GM21619 (cell line): ENCODE data around the gene RTN4RL1.
"Not testable (repeated sequence)": the region's sequence is repeated elsewhere in the genome, so short reads cannot be mapped to it uniquely, and the experiment has no call there.

Source experiments
- ATAC-seq: cut with Tn5 transposase; IDR thresholded peaks from one replicate; pipeline ENCODE4 v1.9.1; 2021; ENCODE audit not compliant: unreplicated experiment

The RTN4RL1 gene

GRCh38 chr17:2025622-2026309 is 632 bp upstream of the RTN4RL1 start:
- no peak for ATAC-seq

DNA sequence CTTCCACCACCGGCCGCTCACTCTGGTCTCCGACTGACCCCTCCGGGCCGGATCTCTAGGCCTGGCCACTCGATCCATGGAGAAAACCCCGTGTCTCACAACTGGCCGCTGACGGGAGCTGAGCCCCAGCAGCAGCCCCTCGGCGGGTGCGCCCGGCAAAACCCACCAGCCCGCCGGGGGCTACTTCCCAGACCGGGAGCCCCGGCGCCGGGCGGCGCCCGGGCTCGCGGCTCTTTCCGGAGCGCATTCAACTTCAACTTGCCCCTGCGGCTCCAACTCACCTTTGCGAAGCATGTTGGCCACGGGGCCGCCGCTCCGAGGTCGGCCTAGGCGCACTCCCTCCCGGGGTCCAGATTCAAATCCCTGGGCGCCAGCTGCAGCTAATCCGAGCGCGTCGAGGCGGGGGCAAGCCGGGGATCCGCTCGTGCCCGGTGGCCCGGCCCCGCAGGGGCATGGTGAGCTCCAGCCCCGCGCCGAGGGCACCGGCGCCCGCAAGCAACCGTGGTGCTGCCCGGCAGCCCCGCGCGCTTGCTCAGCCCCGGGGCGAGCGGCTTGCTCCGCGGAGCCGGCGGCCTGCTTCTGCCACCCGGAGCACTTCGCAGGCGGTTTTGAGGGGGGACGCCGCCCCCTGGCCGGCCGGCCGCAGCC is 438 bp downstream of the RTN4RL1 start:
- ATAC-seq = no peak

DNA sequence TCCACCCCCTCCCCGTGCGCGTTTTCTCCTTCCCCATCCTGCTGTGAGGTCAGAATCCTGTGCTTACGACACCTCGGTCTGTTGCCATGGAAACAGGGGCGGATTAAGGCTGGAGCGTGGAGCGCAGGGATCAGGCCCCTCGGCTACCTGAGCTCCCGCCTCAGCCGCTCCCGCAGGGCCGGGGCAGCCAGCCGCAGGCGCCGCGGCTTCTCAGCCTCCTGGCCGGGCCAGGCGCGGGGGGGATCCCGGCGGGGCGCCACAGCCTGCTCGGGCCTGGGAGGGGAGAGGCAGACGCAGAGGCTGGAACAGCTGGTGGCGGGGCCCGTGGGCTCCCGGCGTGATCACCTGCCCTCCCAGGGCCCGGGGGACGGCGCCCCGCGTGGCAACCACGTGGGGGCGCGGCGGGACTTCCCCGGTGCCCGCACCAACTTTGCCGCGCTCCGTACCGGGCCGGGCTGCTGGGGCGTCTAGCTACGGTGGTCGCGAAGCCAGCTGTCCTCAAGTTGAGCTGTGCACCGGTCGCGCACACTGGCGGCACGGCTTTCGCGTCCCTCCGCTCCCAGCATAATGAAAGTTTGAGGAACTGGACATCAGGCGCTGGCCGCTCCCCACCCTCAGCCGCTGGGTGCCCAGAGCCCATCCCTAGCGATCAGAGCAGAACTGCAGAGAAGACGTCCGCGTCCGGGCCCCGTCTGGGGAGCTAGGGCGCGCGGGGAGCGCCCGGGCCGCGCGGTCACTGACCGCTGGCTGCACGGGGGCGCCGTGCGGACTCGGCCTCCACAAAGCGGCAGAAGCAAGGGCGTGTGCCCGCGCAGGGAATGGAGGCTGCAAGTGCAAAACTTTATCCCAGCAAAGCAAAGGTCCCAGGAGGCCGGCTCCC is 1.2 kb downstream of the RTN4RL1 start:
- ATAC-seq = no peak

DNA sequence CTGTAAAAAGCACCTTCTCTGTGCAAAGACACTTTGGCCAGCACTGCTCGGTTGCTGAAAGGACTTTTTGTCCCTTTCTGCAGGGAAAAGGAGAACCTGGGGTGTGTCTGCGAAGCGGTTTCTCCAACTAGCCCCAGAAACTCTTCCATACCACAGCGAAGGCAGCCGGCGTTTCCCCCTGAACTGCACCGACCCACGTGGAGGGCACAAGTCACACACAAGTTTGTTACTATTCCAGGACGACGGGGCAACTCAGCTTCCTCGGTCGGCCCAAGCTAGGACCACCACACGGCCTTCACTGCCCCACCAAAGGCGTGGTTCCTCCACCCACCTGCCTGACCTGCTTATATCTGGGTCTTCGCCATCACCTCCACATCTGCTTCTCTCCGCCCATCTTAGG is 1.9 kb downstream of the RTN4RL1 start:
- ATAC-seq = no peak

DNA sequence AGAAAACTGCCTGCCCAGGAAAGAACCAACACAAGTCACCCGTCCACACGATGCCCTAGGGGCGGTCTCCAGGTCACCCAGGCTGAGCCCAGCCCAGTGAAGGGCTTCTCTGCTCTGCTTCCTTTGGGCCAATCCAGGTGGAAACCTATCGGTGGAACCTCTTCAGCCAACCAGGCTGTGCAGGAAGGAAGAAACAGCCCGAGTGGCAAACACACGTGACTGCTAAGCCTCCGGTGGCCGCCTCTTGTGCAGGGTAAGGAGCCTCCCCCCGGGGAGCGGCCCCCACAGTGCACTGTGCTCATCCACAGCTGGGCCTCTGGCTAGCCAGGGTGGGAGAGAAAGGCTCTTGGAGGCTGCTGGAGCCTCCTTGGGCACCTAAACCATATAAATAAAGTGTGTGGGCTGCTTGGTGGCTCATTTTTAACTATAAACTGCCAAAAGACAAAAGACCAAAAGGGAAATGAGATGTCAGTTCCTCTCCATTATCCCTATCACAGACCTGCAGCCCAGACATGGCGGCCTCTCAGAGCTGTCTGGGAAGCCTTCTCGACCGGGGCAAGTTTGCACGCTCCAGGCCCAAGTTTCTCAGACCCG is 2.4 kb downstream of the RTN4RL1 start:
- no peak for ATAC-seq

DNA sequence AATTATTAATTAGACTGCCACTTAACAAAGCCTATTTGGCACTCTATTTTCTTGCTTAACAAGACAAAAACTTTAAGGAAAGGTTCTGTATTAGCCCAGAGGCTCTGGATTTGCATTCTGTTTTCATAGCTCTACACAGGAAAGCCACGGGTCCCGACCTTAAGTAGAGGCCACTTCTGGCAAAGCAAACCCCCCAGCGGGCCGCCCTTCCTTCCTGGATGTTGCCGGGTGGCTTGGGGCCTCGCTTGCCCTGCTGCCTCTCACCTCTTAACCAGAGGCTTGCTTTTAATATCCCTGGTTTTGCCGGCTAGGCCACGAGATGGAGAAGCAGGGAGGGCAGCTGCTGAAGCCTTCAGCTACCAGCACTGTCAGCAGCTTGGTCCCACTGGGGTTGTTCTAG is 4.4 kb downstream of the RTN4RL1 start:
- ATAC-seq = no peak

GRCh38 chr17:2019723-2020122 is 5.4 kb downstream of the RTN4RL1 start:
- ATAC-seq = no peak

- no peak for ATAC-seq
Measured at GRCh38 chr17:2018716-2019510, 6.2 kb downstream of the RTN4RL1 start.

DNA sequence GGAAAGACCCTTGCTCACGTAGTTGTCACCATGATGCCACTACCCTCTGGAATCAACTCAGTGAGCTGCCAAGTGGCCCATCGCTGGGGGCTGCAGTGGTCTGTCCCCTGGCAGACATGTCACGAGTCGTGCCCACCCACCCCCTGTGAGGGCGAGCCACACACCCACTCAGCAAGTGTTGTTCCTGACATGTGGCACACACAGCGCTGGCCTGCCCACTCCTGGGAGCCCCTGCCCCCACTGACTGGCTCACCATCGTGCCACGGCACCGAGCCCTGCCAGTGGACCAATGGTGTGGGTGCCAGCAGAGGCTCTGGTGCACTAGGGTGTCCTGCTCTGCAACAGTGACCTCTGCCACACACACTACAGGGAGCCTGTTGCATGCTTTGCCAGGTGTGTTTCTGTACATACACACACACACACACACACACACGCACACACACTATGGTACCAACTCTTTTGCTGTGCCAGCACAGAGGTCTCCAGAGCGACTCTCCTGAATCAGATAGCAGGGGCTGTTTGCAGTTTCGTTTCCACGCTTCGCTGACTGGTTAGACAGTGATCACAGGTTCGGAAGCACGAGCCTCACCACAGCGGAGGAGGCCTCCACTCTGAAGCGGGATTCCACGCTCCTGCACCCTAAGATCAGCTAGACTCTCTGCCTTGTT is 7.7 kb downstream of the RTN4RL1 start:
- ATAC-seq = no peak

- no peak for ATAC-seq
Measured at GRCh38 chr17:2016494-2016893, 8.6 kb downstream of the RTN4RL1 start.

DNA sequence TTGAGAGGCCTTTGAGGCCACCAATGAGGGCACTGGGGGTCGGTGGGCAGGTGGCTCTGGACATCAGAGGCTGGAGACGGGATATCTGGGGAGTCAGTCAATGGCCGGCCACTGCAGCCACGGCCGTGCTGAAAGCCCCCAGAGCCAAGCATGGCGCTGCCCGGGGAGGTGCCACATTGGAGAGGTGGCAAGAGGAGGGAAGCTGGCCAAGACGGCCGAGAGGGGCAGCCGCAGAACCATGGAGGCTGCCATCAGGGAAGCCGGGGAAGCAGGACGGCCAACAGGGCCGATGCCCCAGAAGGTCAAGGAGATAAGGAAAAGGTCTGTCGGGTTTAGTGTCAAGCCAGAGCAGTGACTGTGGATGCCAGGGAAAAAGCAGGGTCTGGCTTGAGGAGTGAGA is 9.8 kb downstream of the RTN4RL1 start:
- no peak for ATAC-seq

DNA sequence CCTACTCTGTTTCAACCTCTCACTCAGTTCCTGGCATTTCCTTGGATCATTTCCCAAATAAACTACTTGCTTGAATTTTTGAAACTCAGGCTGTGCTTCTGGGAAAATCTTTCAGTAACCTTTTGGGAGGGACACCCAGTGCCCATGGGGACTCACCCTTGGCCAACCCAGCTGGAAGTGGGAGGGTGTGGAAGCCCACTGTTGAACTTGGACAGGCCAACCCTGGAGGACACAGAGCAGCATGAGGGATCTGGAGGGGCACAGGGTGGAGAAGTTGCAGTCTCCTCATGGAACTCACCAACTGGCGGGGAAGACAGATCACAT is 11.2 kb downstream of the RTN4RL1 start:
- ATAC-seq = no peak

DNA sequence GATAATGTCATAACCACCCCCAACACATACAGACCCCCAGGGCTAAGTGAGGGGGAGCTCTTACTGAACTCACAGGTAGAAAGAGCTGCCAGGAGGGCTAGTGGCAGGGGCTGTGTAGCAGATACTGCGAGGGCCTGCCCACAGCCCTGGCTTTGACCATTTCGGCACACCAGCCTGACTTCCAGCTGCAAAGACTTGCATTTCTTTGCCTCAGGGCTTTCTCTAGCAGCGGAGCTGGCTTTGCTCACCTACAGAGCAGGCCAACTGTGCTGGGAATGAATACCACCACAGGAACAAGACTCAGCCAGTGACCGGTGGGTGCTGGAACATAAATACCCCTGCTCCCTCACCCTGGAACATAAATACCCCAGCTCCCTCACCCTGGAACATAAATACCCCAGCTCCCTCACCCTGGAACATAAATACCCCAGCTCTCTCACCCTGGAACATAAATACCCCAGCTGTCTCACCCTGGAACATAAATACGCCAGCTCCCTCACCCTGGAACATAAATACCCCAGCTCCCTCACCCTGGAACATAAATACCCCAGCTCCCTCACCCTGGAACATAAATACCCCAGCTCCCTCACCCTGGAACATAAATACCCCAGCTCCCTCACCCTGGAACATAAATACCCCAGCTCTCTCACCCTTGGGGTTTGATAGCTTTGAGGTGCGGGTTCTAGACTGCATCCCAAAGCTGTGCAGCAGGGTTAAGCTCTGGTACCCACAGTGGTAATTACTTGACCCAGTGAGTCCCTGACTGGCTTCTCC is 11.7 kb downstream of the RTN4RL1 start:
- ATAC-seq = not testable (repeated sequence)

- no peak for ATAC-seq
Measured at GRCh38 chr17:2012499-2012898, 12.6 kb downstream of the RTN4RL1 start.

DNA sequence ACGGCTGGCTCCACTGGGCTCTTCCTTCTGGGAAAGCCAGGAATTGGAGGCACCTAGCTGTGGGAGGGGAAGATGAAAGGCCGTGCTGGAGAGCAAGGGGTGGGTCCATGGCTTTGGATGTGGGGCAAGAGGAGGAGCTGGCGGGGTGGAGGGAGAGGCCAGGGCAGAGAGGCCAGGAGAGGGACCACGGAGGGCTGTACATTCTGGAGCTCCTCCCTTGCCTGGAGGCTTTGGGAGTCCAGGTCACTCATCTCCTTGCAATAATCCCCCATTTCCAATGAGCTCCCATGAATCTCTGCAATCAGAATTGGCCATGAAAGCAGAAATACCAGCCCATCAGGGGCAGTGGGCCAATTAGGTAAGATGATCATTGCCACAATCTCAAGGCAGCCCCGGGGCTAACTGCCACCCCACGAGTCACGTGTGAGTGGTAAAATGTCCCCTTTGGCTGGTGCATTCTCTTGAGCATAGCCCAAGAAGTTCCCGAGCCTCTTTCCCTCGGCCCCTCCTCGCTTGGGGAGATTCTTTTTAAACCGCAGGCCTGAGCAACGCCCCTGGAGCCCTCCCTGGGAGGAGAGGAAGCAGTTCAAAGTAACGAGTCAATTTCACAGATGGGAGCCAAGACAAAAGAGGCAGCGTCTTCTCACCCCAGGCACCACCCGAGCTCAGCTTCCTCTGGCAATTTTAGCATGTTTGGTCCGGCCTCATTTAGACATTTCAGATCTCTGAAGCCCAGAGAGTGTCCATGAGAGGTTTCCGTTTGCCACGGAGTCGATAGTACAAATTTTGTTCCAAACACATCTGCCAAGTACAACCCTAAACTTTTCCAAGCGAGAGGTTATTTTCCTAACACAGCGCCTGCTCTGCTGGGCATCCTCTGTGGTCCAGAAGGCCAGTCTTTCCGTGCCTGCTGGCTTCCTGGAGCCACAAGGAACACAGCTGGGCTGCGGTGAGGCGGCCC is 13.4 kb downstream of the RTN4RL1 start:
- no peak for ATAC-seq

DNA sequence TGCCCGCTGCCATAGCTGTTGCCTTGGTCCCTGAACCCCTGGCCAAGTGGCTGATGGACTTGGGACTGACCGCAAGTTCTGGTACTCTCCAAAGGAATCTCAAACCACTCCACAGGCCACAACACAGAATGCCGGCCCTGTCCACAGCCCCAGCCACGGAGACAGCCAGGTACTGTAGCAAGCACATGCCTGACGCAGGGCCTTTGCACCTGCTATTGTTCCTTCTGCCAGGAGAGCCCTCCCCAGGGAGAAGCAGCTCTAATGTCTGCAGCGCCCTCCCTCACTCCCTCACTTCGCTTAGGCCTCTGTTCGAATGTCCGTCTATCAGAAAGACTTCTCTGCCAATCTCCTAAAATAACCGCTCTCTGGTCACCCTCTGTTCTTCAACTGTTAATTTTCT is 15.4 kb downstream of the RTN4RL1 start:
- ATAC-seq = no peak

DNA sequence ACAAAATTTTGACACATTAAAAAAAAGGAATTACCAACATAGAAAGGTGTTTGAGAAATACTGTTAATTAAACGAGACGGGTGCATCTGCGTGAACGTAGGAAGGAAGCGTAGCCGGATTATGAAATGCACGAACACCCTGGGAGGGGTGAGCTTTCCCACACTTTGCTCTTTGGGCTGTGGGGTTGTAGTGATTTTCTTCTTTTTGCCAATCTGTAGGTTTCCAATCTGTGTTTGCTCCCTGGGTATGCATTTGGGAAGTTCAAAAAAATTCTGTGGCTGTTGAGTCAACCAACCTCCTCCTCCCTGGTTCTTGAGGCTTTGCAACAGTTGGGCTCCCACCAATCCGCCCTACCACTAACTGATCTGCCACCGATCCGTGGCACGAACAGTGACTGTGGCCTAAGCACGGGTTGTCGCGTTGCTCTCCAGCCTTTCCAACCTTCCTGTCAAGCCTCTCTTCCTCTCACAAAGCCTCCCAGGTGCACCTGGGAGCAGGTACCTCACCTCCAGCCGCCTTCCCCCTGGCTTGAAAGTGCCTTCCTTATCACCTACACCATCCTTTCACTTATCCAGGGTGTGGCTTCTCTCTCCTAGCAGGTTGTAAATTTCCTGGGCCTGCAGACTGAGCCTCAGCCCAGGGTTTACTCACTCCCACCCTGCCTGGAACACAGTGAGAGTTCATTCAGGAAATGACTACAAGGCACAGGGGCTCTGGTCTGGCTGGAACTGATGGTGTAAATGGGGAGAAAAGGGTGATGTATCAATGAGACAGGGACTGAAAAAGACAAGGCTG is 16.6 kb downstream of the RTN4RL1 start:
- ATAC-seq = no peak
